ENCODE results near the gene SYCN. TPM values are rescaled to one million over a fixed set of nuclear protein-coding genes. Genes with fewer than 3 reads are reported as not detected.
A peak's percentile ranks its signal among the peaks of the same experiment; 100 is the strongest.

SYCN gene
- total and polyA plus RNA-seq, 9 donors = 1.2 to 2.4 TPM; not detected in 7

- Histone ChIP-seq H3K4me3 (no peak overlapping the region), H3K36me3 (no peaks in the 10 kb centered on the region), H3K27ac (no peak overlapping the region), H3K27me3 (no peaks in the 10 kb centered on the region), H3K9me3 (no peaks in the 10 kb centered on the region), H3K4me1 (ENCODE audit: insufficient read depth) (peaks cover 4% of the 10 kb centered on the region)
- no peak for DNase-seq
- intact Hi-C loops (cut with DNase I) = no loop called here
- TF ChIP-seq EP300 (IDR thresholded peaks at IDR 0.05) (no peak), CTCF (IDR thresholded peaks at IDR 0.05) (no peak), POLR2A (IDR thresholded peaks at IDR 0.05) (no peak)
- WGBS, 3 donors = 72 to 76% (median 76%) methylated on average over 32 of the region's 32 CpGs
Observed at GRCh38 chr19:39200066-39200802, 3.8 kb downstream of the SYCN start.

- Histone ChIP-seq H3K27ac (no peak overlapping the region), H3K27me3 (no peaks in the 10 kb centered on the region), H3K4me1 (ENCODE audit: insufficient read depth) (peaks cover 4% of the 10 kb centered on the region), H3K36me3 (no peaks in the 10 kb centered on the region), H3K4me3 (no peak overlapping the region), H3K9me3 (no peaks in the 10 kb centered on the region)
- peak; percentile 51 to 81 (median 72) for DNase-seq
- intact Hi-C loops (cut with DNase I) = no loop called here
- WGBS, 3 donors = 0 to 10% (median 4%) methylated on average over 10 to 11 of the region's 11 CpGs
- TF ChIP-seq CTCF (IDR thresholded peaks at IDR 0.05) = no peak
- TF ChIP-seq EP300 (IDR thresholded peaks at IDR 0.05) = no peak
- no peak for TF ChIP-seq POLR2A (IDR thresholded peaks at IDR 0.05)
Observed at GRCh38 chr19:39199025-39199424, 5.0 kb downstream of the SYCN start.

GRCh38 chr19:39197808-39198207 lies 6.3 kb downstream of the SYCN start:
- no peak for DNase-seq
- Histone ChIP-seq H3K4me3 (no peak overlapping the region), H3K36me3 (no peaks in the 10 kb centered on the region), H3K9me3 (no peaks in the 10 kb centered on the region), H3K27me3 (no peaks in the 10 kb centered on the region), H3K27ac (no peak overlapping the region), H3K4me1 (ENCODE audit: insufficient read depth) (peaks cover 4% of the 10 kb centered on the region)
- no peak for TF ChIP-seq CTCF (IDR thresholded peaks at IDR 0.05)
- no peak for TF ChIP-seq POLR2A (IDR thresholded peaks at IDR 0.05)
- no peak for TF ChIP-seq EP300 (IDR thresholded peaks at IDR 0.05)
- intact Hi-C loops (cut with DNase I) = no loop called here
- WGBS, 3 donors = 59 to 64% (median 61%) methylated on average over 5 of the region's 5 CpGs

GRCh38 chr19:39196860-39197562 lies 7.1 kb downstream of the SYCN start, which contains the start of gene NCCRP1:
NCCRP1 (plus strand) TSS chr19:39196964; CDS start chr19:39196983, 19 bp downstream.
- H3K27me3 ChIP-seq = no peaks in the 10 kb centered on the region
- peaks cover 4% of the 10 kb centered on the region for H3K4me1 ChIP-seq (ENCODE audit: insufficient read depth)
- intact Hi-C loops (cut with DNase I) = no loop called here
- TF ChIP-seq POLR2A (IDR thresholded peaks at IDR 0.05) (no peak), CTCF (IDR thresholded peaks at IDR 0.05) (no peak), EP300 (IDR thresholded peaks at IDR 0.05) (no peak)
- no peaks in the 10 kb centered on the region for H3K9me3 ChIP-seq
- WGBS, 3 donors = 2 to 3% (median 2%) methylated on average over 47 to 51 of the region's 51 CpGs
- DNase-seq = no peak
- H3K4me3 ChIP-seq = no peak within 1 kb of the TSS
- no peaks in the 10 kb centered on the region for H3K36me3 ChIP-seq
- H3K27ac ChIP-seq = no peak within 1 kb of the TSS

Measured in ovary (tissue), 9 donors.